ENCODE results near the gene ITPR2. TPM values are rescaled to one million over a fixed set of nuclear protein-coding genes. Genes with fewer than 3 reads are reported as not detected.

The ITPR2 gene
- polyA plus RNA-seq (2011; rRNA removed) (3.4 and 4.1 TPM in 2 replicates), polyA minus RNA-seq (2011; rRNA and poly(A)+ RNA removed) (10.4 and 10.9 TPM in 2 replicates)

- no peak for DNase-seq (ENCODE audit: low read depth, low spot score)
- Histone ChIP-seq H3K27me3 (ENCODE audit: control insufficient read depth, insufficient read depth, low read length) (no peaks in the 10 kb centered on the region), H3K27ac (ENCODE audit: low read depth, low read length) (peak within 1 kb of the TSS; percentile 85), H3K4me3 (ENCODE audit: low read depth, low read length) (peak within 1 kb of the TSS; percentile 93), H3K9me3 (ENCODE audit: control insufficient read depth, insufficient read depth, low read length) (no peaks in the 10 kb centered on the region; the same call in 1 of the 2 replicates)
- TF ChIP-seq CTCF (IDR thresholded peaks at IDR 0.05; ENCODE audit: low read depth, low read length), result peak; percentile 4; the same call in 1 of the 2 replicates
- ChIA-PET CTCF (interaction anchor here (0.8 to 2.1 kb wide), 7 partner anchors 10 to 515 kb away, joined by 3 to 9 read pairs (median 4); no protein-coding TSS in a partner anchor), POLR2A (interaction anchor here (0.8 to 1.9 kb wide), 5 partner anchors 13 to 204 kb away, joined by 3 to 8 read pairs (median 3); no protein-coding TSS in a partner anchor)
These were observed at the start of gene ITPR2 for GRCh38 chr12:26832822-26833742. Gene ITPR2 (minus strand): TSS chr12:26833194. CDS start chr12:26832781, 413 bp downstream.

GRCh38 chr12:26880625-26881024 lies 47.6 kb upstream of the ITPR2 start:
- Histone ChIP-seq H3K27me3 (ENCODE audit: control insufficient read depth, insufficient read depth, low read length) (no peaks in the 10 kb centered on the region), H3K27ac (ENCODE audit: low read depth, low read length) (no peak overlapping the region), H3K9me3 (ENCODE audit: control insufficient read depth, insufficient read depth, low read length) (peaks cover 4% of the 10 kb centered on the region), H3K4me3 (ENCODE audit: low read depth, low read length) (no peak overlapping the region)
- POLR2A ChIA-PET, result no interaction called here
- no peak for DNase-seq (ENCODE audit: low read depth, low spot score)
- TF ChIP-seq CTCF (IDR thresholded peaks at IDR 0.05; ENCODE audit: low read depth, low read length), result no peak
- CTCF ChIA-PET, result interaction anchor here (0.5 to 0.9 kb wide), 2 partner anchors 48 to 480 kb away, joined by 3 to 4 read pairs; partner anchors contain the start of gene ITPR2

GRCh38 chr12:26878661-26879119 lies 45.7 kb upstream of the ITPR2 start:
- ChIA-PET POLR2A (interaction anchor here (0.5 kb wide), 1 partner anchor 75 kb away, joined by 4 read pairs; no protein-coding TSS in a partner anchor), CTCF (no interaction called here)
- H3K27ac ChIP-seq (ENCODE audit: low read depth, low read length), result no peak overlapping the region
- H3K9me3 ChIP-seq (ENCODE audit: control insufficient read depth, insufficient read depth, low read length), result peaks cover 1% of the 10 kb centered on the region; the same call in 1 of the 2 replicates
- H3K4me3 ChIP-seq (ENCODE audit: low read depth, low read length), result no peak overlapping the region
- no peak for DNase-seq (ENCODE audit: low read depth, low spot score)
- H3K27me3 ChIP-seq (ENCODE audit: control insufficient read depth, insufficient read depth, low read length), result peaks cover 3% of the 10 kb centered on the region
- no peak for TF ChIP-seq CTCF (IDR thresholded peaks at IDR 0.05; ENCODE audit: low read depth, low read length)

- no peak for TF ChIP-seq CTCF (IDR thresholded peaks at IDR 0.05; ENCODE audit: low read depth, low read length)
- DNase-seq (ENCODE audit: low read depth, low spot score), result no peak
- ChIA-PET POLR2A (no interaction called here), CTCF (interaction anchor here (0.8 to 3.5 kb wide), 2 partner anchors 11 to 37 kb away, joined by 3 to 27 read pairs; no protein-coding TSS in a partner anchor)
- H3K4me3 ChIP-seq (ENCODE audit: low read depth, low read length), result no peak overlapping the region
- peaks cover 12% of the 10 kb centered on the region for H3K27me3 ChIP-seq (ENCODE audit: control insufficient read depth, insufficient read depth, low read length)
- no peak overlapping the region for H3K27ac ChIP-seq (ENCODE audit: low read depth, low read length)
- H3K9me3 ChIP-seq (ENCODE audit: control insufficient read depth, insufficient read depth, low read length), result no peaks in the 10 kb centered on the region
These were observed 41.7 kb upstream of the ITPR2 start for GRCh38 chr12:26874501-26875296.
